HG02970 (cell line): Measurements from ENCODE around the gene CERCAM.
A peak's percentile ranks its signal among the peaks of the same experiment; 100 is the strongest.
"Not testable (repeated sequence)": the region's sequence is repeated elsewhere in the genome, so short reads cannot be mapped to it uniquely, and the experiment has no call there.

Experiments used
- ATAC-seq: cut with Tn5 transposase; IDR thresholded peaks from one replicate; pipeline ENCODE4 v1.9.1; 2021; ENCODE audit warnings: mild to moderate bottlenecking, moderate library complexity, moderate number of reproducible peaks; ENCODE audit not compliant: unreplicated experiment, low FRiP score

The CERCAM gene

DNA sequence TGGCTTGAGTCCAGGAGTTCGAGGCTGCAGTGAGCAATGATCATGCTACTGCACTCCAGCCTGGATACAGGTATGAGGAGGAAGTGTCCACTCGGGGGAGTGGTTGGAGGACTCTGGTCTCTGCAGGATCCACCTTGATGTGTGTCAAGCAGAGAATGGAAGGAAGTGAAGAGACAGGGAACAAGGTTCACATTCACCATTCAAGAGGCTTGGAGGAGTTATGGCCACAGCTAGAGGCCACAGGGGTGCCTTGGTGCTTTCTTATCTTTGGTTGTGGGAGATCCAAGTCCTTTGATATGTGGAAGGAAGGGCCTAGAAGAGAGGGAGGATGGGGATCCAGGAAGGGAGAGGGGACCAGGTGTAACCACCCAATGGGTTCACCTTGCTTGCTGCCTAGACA, 5.4 kb upstream of the CERCAM start:
- ATAC-seq, result no peak

- no peak for ATAC-seq
Measured at GRCh38 chr9:128416014-128416413, 4.6 kb upstream of the CERCAM start.

GRCh38 chr9:128416432-128417019, 4.1 kb upstream of the CERCAM start:
- no peak for ATAC-seq

- no peak for ATAC-seq
Measured at GRCh38 chr9:128419061-128419925, 1.4 kb upstream of the CERCAM start.

GRCh38 chr9:128420060-128420650, 502 bp upstream of the CERCAM start:
- peak; percentile 70 for ATAC-seq

DNA sequence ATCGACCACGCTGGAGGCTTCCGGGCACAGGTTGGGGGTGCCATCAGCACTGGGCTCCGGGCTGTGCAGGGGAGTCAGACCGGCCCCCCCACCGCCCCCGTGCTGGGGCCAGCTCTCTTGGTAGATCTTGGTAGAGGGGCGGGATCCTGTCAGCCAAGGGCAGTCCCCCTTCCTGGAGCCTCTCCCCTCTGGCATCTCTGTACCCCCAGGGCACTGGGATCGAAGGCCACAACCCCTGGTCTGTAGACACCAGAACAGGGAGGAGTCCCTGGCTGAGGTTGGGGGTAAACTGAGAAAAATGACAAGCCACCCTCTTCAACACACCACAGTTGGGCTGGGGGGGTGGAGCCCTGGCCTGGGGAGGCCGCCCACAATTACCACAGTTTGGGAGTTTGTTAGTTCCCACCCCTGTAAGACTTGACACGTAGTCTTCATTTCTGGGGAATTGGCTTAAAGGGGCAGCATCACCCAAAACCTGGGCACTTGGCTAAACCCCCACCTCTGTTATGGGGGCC, 882 bp downstream of the CERCAM start:
- ATAC-seq, result no peak

DNA sequence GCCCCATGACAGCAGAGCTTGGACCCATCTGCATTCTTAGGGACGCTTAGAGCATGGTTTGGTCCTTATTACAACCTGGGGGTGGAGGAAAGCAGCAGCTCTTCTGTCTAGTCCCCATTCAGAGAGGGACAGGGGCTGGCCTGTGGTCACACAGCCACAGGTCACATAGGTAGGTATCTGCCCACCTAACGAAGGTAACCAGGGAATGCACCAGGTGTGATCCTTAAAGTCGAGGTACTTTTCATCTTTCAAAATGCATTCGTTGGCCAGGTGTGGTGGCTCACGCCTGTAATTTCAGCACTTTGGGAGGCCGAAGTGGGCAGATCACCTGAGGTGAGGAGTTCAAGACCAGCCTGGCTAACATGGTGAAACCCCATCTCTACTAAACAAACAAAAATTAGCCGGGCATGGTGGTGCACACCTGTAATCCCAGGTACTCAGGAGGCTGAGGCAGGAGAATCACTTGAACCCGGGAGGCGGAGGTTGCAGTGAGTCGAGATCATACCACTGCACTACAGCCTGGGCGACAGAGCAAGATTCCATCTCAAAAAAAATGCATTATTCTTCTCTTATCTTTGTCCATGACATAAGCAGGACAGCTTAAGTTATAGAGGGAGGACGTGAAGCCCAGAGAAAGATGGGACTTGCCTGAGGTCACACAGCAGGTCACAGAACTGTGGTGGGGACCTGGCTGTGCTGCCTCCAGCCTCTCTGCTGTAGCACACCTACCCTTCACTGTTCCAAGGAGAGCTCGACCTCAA, 1.5 kb downstream of the CERCAM start:
- not testable (repeated sequence) for ATAC-seq

DNA sequence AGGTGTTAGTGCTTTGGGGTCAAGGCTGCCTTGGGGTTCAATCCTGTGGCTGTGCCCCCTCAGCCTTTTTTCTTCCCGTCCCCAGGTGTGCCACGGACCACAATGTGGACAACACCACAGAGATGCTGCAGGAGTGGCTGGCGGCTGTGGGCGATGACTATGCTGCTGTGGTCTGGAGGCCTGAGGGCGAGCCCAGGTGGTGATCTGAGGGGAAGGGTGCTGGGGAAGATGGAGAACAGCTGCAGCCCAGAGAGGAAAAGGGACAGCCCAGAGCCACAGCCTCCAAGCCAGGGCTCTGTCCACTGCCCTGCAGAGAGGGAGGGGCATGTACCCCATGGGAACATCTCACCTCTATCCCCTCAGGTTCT, 2.1 kb downstream of the CERCAM start:
- no peak for ATAC-seq

DNA sequence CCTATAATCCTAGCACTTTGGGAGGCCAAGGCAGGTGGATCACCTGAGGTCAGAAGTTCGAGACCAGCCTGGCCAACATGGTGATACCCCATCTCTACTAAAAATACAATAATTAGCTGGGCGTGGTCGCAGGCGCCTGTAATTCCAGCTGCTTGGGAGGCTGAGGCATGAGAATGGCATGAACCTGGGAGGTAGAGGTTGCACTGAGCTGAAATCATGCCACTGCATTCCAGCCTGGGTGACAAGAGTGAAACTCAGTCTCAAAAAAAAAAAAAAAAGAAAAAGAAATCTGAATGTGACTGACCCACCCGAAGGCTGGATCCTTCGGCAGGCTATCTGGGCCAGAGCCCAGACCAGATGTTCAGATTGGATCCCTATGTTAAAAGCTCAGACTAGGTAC, 2.7 kb downstream of the CERCAM start:
- ATAC-seq, result not testable (repeated sequence)

DNA sequence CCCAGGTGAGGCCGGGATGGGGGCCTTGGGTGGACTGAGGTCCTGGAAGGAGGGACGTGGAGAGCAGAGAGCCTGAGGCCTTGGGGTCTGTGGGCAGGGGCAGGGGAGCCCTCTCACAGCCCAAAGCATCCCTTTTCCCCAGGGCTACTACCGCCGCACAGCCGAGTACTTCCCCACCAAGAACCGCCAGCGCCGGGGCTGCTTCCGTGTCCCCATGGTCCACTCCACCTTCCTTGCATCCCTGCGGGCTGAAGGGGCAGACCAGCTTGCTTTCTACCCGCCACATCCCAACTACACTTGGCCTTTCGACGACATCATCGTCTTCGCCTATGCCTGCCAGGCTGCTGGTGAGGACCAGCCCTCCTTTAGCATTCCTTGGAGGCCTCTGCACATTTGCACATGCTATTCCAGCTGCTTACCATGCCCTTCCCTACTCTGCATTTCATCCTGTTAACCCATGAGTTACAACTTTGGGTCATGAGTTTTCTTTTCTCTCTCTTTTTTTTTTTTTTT, 3.7 kb downstream of the CERCAM start:
- no peak for ATAC-seq

DNA sequence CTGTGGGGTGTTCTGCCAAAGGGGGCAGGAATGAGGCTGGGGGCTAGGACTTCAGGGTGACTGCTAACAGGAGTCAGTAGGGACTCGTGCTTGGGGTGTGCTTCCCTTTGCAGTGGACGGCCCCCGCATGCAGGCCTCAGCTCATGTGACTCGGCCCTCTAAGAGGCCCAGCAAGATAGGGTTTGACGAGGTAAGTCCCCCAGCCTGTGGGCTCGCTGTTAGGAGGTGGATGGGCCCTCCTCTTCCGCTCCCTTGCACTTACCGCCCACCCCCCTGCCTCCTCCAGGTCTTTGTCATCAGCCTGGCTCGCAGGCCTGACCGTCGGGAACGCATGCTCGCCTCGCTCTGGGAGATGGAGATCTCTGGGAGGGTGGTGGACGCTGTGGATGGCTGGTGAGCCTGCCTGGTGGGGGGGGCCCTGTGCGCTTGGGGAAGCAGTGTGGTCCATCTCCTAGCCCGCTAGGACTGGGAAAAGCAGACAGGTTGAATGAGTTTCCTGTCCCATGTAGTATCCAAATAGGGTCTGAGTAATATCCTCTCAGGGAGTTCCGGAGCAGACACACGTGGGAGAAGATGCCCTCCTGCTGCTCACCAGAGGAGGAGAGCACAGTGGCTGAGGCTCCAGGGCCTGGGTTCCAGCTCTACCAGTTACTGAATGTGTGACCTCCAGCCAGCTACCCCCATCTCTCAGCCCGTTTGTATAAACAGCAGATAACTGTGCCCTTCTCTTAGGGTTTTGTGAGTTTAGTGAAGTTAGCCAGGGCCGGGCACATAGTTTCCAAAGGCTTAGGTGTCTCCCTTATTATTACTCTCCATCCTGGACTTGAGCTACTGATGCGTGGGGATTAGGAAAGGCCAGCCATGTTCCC, 8.2 kb downstream of the CERCAM start:
- no peak for ATAC-seq

DNA sequence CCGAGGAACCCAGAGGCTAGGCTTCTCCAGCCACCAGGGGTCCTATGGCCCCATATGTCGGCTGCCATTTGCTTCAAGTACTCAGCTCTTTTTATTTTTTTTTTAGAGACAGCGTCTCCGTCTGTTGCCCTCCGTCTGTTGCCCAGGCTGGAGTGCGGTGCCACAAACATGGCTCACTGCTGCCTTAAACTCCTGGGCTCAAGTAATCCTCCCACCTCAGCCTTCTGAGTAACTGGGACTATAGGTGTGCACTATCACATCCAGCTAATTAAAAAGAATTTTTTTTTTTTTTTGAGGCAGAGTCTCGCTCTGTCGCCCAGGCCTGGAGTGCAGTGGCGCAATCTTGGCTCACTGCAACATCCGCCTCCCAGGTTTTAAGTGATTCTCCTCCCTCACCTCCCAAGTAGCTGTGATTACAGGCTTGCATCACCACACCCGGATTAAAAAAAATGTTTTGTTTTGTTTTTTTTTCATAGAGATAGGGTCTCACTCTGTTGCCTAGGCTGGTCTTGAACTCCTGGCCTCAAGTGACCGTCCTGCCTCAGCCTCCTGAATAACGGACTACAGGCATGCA, 8.9 kb downstream of the CERCAM start:
- ATAC-seq, result no peak

- ATAC-seq, result no peak
Measured at GRCh38 chr9:128431207-128431606, 10.6 kb downstream of the CERCAM start.

- ATAC-seq, result no peak
Measured at GRCh38 chr9:128434340-128434739, 13.7 kb downstream of the CERCAM start.

DNA sequence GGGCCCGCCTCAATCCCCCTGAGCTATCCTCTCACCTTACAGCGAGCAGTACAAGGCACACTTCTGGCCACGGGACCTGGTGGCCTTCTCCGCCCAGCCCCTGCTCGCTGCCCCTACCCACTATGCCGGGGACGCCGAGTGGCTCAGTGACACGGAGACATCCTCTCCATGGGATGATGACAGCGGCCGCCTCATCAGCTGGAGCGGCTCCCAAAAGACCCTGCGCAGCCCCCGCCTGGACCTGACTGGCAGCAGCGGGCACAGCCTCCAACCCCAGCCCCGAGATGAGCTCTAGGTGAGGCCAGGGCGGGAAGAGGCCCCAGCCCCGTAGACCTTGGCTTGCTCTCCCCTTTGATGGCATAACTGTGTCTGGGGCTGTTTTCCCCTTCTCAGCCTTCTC, 15.0 kb downstream of the CERCAM start:
- no peak for ATAC-seq

DNA sequence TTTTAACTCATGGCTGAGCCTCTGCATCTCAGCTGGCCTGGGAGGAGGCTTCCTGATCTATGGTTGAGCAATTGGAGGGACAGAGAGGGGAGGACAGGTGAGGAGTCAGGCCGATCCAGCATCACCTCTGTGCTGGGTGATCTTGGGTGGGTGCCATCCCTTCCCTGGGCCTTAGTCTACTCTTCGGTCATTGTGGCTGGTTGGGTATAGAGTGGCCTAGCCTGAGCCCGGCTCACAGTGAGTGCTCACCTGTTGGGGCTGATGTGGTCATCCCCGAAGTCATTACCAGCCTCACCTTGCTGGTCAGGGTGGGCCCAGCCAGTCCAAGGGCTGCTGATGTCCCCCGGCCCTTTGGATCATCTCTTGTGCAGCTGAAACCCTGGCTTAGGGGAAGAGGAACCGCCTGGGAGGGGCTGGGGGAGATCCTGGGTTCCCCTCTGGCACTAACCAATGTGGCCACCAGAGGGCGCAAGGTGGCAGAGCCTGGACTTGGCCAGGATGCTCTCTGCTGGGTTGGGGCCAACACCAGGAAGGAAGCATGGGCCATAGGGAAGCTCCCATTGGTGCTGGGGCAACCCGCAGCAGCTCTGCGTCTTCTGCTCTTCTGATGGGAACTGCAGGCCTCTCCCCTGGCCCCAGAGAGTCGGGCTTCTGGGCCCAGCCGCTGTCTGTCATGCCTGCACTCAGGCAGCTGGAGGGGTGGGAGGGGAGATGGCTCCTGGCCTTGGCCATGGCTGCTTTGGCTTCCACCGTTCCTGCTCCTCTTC, 17.9 kb downstream of the CERCAM start:
- ATAC-seq, result peak; percentile 64

- ATAC-seq, result no peak
Measured at GRCh38 chr9:128439273-128439672, 18.6 kb downstream of the CERCAM start.

GRCh38 chr9:128442150-128442549, 21.5 kb downstream of the CERCAM start:
- no peak for ATAC-seq

- not testable (repeated sequence) for ATAC-seq
Measured at GRCh38 chr9:128446505-128446904, 25.8 kb downstream of the CERCAM start.
